Activated CD8-positive, alpha-beta memory T cell treated with anti-CD3 and anti-CD28 coated beads for 4 hours (primary cell): Measurements from ENCODE around the gene INTS1.

Experiments
- DNase-seq, 2 donors: peaks; one replicate each; pipeline ENCODE4 v3.0.0-alpha.2; 2020; ENCODE audit warnings: low read depth in 2 of 2

INTS1 gene, protein sequence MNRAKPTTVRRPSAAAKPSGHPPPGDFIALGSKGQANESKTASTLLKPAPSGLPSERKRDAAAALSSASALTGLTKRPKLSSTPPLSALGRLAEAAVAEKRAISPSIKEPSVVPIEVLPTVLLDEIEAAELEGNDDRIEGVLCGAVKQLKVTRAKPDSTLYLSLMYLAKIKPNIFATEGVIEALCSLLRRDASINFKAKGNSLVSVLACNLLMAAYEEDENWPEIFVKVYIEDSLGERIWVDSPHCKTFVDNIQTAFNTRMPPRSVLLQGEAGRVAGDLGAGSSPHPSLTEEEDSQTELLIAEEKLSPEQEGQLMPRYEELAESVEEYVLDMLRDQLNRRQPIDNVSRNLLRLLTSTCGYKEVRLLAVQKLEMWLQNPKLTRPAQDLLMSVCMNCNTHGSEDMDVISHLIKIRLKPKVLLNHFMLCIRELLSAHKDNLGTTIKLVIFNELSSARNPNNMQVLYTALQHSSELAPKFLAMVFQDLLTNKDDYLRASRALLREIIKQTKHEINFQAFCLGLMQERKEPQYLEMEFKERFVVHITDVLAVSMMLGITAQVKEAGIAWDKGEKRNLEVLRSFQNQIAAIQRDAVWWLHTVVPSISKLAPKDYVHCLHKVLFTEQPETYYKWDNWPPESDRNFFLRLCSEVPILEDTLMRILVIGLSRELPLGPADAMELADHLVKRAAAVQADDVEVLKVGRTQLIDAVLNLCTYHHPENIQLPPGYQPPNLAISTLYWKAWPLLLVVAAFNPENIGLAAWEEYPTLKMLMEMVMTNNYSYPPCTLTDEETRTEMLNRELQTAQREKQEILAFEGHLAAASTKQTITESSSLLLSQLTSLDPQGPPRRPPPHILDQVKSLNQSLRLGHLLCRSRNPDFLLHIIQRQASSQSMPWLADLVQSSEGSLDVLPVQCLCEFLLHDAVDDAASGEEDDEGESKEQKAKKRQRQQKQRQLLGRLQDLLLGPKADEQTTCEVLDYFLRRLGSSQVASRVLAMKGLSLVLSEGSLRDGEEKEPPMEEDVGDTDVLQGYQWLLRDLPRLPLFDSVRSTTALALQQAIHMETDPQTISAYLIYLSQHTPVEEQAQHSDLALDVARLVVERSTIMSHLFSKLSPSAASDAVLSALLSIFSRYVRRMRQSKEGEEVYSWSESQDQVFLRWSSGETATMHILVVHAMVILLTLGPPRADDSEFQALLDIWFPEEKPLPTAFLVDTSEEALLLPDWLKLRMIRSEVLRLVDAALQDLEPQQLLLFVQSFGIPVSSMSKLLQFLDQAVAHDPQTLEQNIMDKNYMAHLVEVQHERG (N-terminal part only)

DNA sequence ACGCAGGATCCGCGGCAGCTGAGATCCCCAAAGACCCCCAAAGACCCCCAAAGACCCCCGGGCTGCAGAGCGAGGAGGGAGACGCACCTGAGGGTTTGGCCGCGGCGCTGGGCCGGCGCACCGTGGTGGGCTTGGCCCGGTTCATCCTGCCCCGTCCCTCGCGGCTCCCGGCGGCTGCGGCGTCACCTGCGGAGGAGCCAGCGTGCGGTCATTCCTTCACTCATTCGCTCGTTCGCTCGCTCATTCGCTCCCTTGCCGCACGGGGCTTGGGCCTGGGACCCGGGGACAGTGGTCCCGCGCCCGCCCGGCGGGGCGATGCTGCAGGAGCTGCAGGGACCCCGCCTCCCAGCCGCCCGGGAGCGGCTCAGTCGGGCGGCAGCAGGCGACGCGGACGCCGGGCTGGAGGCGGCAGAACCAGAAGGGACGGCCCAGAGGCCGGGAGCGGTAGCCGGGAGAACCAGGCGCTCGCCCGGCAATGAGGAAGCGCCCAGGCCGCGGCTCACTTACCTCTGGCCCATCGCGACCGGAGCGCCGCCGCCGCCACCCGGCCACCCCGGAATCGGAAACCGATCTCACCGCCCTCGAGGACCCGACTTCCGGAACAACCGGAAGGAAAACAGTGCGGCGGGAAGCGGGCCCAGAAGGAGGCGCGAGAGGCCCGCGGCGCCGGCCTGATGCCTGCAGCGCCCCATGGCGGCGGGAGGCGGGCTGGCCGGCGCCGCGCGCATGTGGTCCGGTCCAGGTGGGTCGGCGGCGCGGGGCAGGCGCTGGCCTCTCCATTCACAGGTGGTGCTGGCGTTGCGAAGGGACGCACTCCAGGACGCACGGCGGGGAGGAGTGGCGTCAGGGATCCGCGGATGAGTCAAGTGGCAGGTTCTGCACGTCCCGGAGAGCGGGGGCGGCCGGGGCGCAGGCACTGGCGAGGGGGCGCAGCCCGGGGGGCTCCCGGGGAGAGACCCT is at the start of gene INTS1:
INTS1 (minus strand) TSS at position 574 of the 960 bp plus-strand sequence; CDS start at position 145, 429 bp downstream.
- peak; percentile 75 to 76 for DNase-seq

GRCh38 chr7:1553512-1554210 is 49.5 kb upstream of the INTS1 start:
- DNase-seq = no peak

GRCh38 chr7:1552200-1552599 is 48.0 kb upstream of the INTS1 start:
- DNase-seq = no peak

- DNase-seq = no peak
Observed at GRCh38 chr7:1550846-1551155, 46.6 kb upstream of the INTS1 start.

DNA sequence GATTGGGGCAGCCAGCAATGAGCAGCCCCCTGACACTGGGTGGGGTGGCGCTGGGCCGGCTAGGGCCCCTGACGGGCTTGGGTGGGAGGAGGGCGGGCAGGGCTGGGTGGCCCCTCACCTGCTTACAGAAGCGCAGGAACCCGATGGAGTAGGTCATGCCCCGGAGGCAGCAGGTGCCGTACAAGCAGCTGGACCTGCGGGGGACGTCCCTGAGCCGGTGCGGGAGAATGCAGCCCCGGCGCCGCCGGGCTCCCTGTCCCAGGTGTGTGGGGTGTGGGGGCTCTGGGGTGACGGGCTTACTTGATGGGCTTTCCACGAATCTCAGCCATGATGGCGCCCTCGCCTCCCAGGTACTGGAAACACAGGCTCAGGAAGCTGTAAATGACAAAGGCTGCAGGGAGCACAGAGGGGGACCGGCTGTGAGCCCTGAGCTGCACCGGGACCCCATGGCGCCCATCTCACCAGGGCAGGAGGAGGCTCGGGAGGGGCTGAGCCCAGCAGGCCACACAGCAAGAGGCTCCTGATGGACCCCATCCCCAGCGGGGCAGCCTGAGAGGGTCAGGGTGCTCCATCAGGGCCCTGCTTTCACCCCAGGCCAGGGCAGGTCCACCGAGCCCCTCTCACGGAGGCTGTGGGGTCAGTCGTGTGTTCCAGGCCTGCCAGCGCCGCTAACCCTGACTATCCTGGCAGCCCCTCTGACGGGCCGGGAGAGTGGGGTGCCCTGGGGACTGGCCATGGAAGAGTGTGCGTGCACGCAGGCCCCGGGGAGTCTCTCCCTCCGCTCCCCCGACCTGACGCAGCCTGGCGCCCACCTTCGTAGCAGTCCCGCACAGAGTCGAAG is 46.0 kb upstream of the INTS1 start:
- DNase-seq = no peak

GRCh38 chr7:1549357-1550004 is 45.3 kb upstream of the INTS1 start:
- DNase-seq = no peak

DNA sequence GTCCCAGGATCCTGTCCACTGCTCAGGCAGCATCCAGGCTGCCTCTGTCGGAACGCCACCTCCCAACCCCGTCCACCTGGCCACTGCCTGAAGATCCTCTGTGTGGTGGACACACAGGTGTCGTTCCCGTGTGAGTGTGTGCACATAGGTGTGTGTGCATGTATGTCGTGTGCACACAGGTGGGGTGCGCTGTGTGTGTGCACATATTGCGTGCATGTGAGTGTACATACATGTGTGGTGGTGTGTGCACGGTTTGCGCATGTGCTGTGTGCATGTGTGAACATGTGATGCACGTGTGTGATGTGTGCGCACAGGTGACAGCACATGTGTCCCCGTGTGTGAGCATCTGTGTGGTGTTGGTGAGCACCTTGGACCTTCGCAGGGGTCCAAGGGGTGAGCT is 44.8 kb upstream of the INTS1 start:
- no peak for DNase-seq

DNA sequence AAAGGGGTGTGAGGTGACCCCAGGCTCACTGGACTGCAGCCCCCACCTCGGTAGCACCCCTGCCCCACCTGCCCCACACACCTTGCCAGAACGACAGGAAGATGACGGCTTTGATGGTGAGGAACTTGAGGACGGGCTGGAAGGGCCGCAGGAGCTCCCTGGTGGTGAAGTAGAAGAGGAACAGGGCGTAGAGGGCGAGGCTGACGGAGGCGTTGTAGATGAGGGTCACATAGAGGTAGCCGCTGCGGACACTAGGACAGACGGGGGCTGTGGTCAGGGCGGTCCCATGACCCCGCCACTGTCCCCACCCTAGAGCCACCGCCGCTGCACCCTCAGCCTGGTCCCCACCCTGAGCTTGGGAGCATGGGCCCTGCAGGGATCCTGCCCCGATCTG is 44.2 kb upstream of the INTS1 start:
- no peak for DNase-seq

DNA sequence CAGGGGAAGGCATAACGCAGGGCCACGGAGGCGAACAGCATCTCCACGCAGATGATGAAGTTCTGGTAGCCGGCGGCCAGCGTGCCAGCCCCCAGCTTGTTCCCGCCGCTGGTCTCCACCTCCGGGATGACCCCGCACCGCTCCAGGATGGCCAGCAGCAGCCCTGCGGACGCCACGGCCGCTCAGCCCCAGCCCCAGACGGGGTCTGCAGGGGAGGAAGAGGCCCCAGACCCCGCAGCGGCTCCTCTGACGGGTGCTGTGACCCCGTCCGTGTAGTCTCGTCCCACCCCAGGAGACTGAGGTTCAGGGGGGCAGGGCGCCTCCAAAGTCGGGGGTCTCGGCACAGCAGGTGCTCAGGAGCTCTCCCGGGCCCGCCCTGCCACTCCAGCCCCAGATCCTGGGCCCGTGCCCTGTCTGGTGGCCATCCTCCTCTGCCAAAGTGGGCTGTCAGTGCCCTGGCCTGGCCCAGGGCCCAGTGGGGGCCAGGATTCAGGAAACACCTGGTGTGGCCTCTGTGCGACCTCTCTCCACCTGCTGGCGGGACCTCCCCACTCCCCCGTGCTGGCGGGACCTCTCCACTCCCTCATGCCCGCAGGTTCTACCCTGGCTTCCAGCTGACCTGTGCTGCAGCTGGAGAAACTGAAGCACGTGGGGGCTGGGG is 43.7 kb upstream of the INTS1 start:
- no peak for DNase-seq

DNA sequence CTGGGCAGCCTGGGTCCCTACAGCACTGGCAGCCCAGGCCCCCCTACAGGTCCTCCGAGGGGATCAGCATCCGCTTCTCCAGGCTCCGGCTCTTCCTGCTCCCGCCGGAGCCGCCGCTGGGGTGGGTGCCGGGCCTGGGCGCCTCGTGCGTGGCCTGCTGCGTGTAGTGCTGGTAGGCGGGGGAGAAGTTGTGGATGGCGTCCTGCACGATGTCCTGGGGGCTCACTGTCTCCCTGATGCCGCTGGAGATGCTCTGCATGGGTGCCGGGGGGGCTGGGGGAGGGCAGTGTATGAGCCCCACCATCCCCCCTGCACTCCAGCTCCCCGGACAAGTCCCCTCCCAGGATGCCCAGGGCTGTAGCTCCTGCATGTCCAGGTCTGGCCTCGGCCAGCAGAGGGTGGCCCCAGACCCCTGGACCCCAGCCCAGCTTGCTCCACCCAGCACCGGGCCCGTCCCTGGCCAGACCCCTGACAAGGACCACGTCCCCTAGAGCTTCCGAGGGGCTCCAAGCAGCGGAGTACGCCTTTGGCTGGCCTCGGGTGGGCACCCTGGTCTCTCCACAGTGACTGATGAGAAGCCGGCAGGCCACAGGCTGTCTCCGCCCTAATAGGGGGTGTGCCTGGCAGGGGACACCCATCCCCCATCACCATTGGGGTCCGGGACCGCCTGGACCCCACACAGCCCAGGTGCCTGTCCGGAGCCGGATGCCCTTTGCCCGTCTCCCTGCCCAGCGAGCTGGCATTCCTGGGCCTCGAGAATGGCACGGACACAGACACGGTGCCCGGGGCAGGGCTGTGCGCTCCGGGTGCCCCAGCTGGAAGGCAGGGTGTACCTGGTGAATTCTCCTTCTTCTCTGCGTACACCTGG is 43.0 kb upstream of the INTS1 start:
- DNase-seq = no peak

GRCh38 chr7:1546274-1546908 is 42.2 kb upstream of the INTS1 start:
- DNase-seq = no peak

DNA sequence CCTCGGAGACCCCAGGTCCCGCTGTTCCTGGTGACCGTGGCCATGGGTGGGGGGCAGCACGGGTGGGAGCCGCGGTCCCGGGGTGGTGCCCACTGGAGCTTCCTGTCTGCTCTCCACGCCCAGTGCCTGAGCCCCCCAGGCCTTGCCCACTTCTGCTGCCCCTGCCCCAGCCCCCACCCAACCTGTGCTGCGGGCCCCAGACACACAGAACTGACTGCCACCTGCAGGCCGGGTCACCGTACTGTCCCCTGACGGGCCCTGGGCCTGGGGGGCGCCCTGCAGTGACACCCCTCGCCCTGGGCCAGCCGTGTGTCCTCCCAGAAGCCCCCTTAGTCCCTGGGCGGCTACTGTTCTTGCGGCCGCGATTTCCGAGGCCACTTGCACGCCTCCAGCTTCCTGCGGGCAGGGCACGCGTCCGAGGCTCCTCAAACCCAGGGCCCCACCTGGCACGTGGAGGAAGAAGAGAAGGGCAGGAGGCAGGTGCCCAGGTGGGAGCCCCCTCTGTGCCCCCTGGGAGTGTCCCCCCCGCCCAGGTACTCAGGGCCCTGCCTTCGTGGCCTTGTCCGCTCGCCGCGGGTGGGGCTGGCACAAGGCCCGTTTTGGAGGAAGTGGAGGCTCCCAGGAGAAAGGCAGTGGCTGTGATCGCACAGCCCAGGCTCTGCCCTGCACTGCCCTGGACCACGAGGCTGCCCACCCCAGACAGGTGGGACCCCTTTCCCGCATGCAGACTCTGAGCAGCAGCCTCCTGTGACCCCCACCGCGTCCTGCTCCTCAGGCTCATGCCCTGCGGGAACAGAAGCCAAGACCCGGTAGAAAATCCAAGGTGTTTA is 41.4 kb upstream of the INTS1 start:
- DNase-seq = no peak

- DNase-seq = no peak
Observed at GRCh38 chr7:1544896-1545416, 40.8 kb upstream of the INTS1 start.

GRCh38 chr7:1544178-1544895 is 40.1 kb upstream of the INTS1 start:
- DNase-seq = no peak

- no peak for DNase-seq
Observed at GRCh38 chr7:1543826-1544177, 39.6 kb upstream of the INTS1 start.
